GM23338 (cell line): ENCODE measurements around the gene NCS1. TPM values are rescaled to one million over a fixed set of nuclear protein-coding genes. Genes with fewer than 3 reads are reported as not detected.

Source experiments
- ATAC-seq: fragments of 200-7000 bp; cut with Tn5 transposase; 3 replicates; pipeline ENCODE4 v1.9.1; 2020
- DNase-seq: peaks from one replicate; pipeline ENCODE4 v3.0.0-alpha.2; 2015; ENCODE audit warnings: low spot score
- H2AFZ ChIP-seq: fragments of 200-600 bp; sonication (generic); 2 replicates; pipeline ENCODE4 v1.8.0; 2016; ENCODE audit warnings: antibody characterized with exemption, mild to moderate bottlenecking, moderate library complexity
- H3F3A ChIP-seq: fragments of 200-600 bp; sonication (generic); replicated peaks from 2 replicates; pipeline ENCODE4 v1.8.0; 2017; ENCODE audit warnings: antibody characterized with exemption, mixed run types, low read depth
- H3K27ac ChIP-seq: fragments of 200-600 bp; sonication (generic); 2 replicates; pipeline ENCODE4 v1.6.1; 2016; ENCODE audit warnings: low read depth
- H3K27me3 ChIP-seq: fragments of 200-600 bp; sonication (generic); 2 replicates; pipeline ENCODE4 v1.8.0; 2016; ENCODE audit warnings: mild to moderate bottlenecking, mixed run types, moderate library complexity; ENCODE audit not compliant: insufficient read depth
- H3K36me3 ChIP-seq: fragments of 200-600 bp; sonication (generic); 2 replicates; pipeline ENCODE4 v1.8.0; 2016; ENCODE audit warnings: mild to moderate bottlenecking; ENCODE audit not compliant: insufficient read depth
- H3K4me1 ChIP-seq: fragments of 200-600 bp; sonication (generic); 2 replicates; pipeline ENCODE4 v1.8.0; 2016; ENCODE audit warnings: mild to moderate bottlenecking, moderate library complexity; ENCODE audit not compliant: insufficient read depth
- H3K4me2 ChIP-seq: fragments of 200-600 bp; sonication (generic); 2 replicates; pipeline ENCODE4 v1.7.1; 2017; ENCODE audit warnings: mixed run types
- H3K4me3 ChIP-seq: fragments of 200-600 bp; sonication (generic); 2 replicates; pipeline ENCODE4 v1.6.1; 2016; ENCODE audit warnings: mixed run types
- H3K79me2 ChIP-seq: fragments of 200-600 bp; sonication (generic); replicated peaks from 2 replicates; pipeline ENCODE4 v1.8.0; 2017; ENCODE audit warnings: mild to moderate bottlenecking; ENCODE audit not compliant: insufficient read depth
- H3K9me2 ChIP-seq: fragments of 200-600 bp; sonication (generic); 2 replicates; pipeline ENCODE4 v1.8.0; 2017; ENCODE audit not compliant: insufficient read depth
- H4K20me1 ChIP-seq: fragments of 200-600 bp; sonication (generic); replicated peaks from 2 replicates; pipeline ENCODE4 v1.8.0; 2017; ENCODE audit warnings: mild to moderate bottlenecking; ENCODE audit not compliant: insufficient read depth
- H3K27ac Mint-ChIP-seq: 2 replicates; pipeline ENCODE4 v1.8.0; 2020; ENCODE audit warnings: inconsistent platforms, mild to moderate bottlenecking, moderate library complexity, mixed read lengths
- H3K27me3 Mint-ChIP-seq: 3 replicates; pipeline ENCODE4 v1.8.0; 2022; ENCODE audit warnings: low read depth, mild to moderate bottlenecking, moderate library complexity, mixed read lengths, inconsistent platforms; ENCODE audit not compliant: insufficient read depth, poor library complexity
- H3K36me3 Mint-ChIP-seq: 3 replicates; pipeline ENCODE4 v1.8.0; 2021; ENCODE audit warnings: low read depth, mild to moderate bottlenecking, inconsistent platforms, moderate library complexity, mixed read lengths
- H3K4me1 Mint-ChIP-seq: 3 replicates; pipeline ENCODE4 v1.8.0; 2020; ENCODE audit warnings: mild to moderate bottlenecking, inconsistent platforms, mixed read lengths
- H3K4me3 Mint-ChIP-seq: 3 replicates; pipeline ENCODE4 v1.8.0; 2021; ENCODE audit warnings: moderate library complexity, mild to moderate bottlenecking, inconsistent platforms, mixed read lengths
- H3K9me3 Mint-ChIP-seq: 3 replicates; pipeline ENCODE4 v1.8.0; 2020; ENCODE audit warnings: moderate library complexity, mild to moderate bottlenecking, inconsistent platforms, mixed read lengths
- CREB1 ChIP-seq: fragments of 250-450 bp; sonication (Bioruptor Pico); IDR thresholded peaks from 2 replicates; pipeline ENCODE4 v1.5.0; 2020; ENCODE audit warnings: low read depth, mild to moderate bottlenecking, moderate library complexity
- CTCF ChIP-seq, 2 experiments: fragments of 200-600 bp in 1 of 2; sonication (generic) in 1 of 2; conservative IDR thresholded peaks; 2 replicates each; pipeline versions ENCODE4 v1.5.1 to v1.6.1; 2016 to 2017; ENCODE audit warnings: antibody characterized with exemption in 2 of 2, low read depth in 2 of 2, mild to moderate bottlenecking in 2 of 2, moderate library complexity in 1 of 2
- ETS1 ChIP-seq: IDR thresholded peaks from 2 replicates; pipeline ENCODE4 v1.6.1; 2016; ENCODE audit warnings: antibody characterized with exemption
- EZH2 ChIP-seq: fragments of 200-600 bp; sonication (generic); IDR thresholded peaks from one replicate; pipeline ENCODE4 v1.8.0; 2017; ENCODE audit warnings: antibody characterized with exemption, mild to moderate bottlenecking, low read depth; ENCODE audit not compliant: unreplicated experiment
- EZH2phosphoT487 ChIP-seq: fragments of 200-600 bp; sonication (generic); IDR thresholded peaks from one replicate; pipeline ENCODE4 v1.8.1; 2018; ENCODE audit warnings: antibody characterized with exemption; ENCODE audit not compliant: unreplicated experiment
- JUNB ChIP-seq: IDR thresholded peaks from one replicate; pipeline ENCODE4 v1.6.1; 2016; ENCODE audit warnings: antibody characterized with exemption; ENCODE audit not compliant: unreplicated experiment
- NANOG ChIP-seq: IDR thresholded peaks from 2 replicates; pipeline ENCODE4 v1.6.1; 2016; ENCODE audit warnings: antibody characterized with exemption, borderline replicate concordance
- POLR2AphosphoS5 ChIP-seq: IDR thresholded peaks from 2 replicates; pipeline ENCODE4 v1.6.1; 2016; ENCODE audit warnings: antibody characterized with exemption, low read depth
- REST ChIP-seq: IDR thresholded peaks from one replicate; pipeline ENCODE4 v1.6.1; 2018; ENCODE audit warnings: antibody characterized with exemption; ENCODE audit not compliant: unreplicated experiment
- STAT1 ChIP-seq: IDR thresholded peaks from one replicate; pipeline ENCODE4 v1.6.1; 2016; ENCODE audit warnings: antibody characterized with exemption; ENCODE audit not compliant: unreplicated experiment
- ZNF114 ChIP-seq: fragments of 250-450 bp; sonication (Bioruptor Pico); IDR thresholded peaks from 2 replicates; pipeline ENCODE4 v1.5.0; 2020; ENCODE audit warnings: mild to moderate bottlenecking, moderate library complexity
- ZNF331 ChIP-seq: fragments of 250-450 bp; sonication (Bioruptor Pico); IDR thresholded peaks from 2 replicates; pipeline ENCODE4 v1.5.0; 2020; ENCODE audit warnings: low read depth, mild to moderate bottlenecking, moderate library complexity
- ZNF462 ChIP-seq: fragments of 250-450 bp; sonication (Bioruptor Pico); IDR thresholded peaks from 2 replicates; pipeline ENCODE4 v1.5.0; 2020; ENCODE audit warnings: mild to moderate bottlenecking, moderate library complexity
- polyA plus RNA-seq: library from polyadenylated mRNA; unstranded; fragments of >200 nt; fragmentation: Nextera tagmentation; extraction: Ambion mirVana; gene quantifications from 2 replicates; pipeline ENCODE4 v1.2.1, GENCODE V29; 2016
- total RNA-seq: library from RNA; depleted of rRNA; stranded (reverse); fragments of >200 nt; shearing (Covaris generic); gene quantifications from 2 replicates; pipeline ENCODE4 v1.2.3, GENCODE V29; 2014

NCS1 gene
- total and polyA plus RNA-seq, 2 experiments from 2014 or later = 8.2 to 34.3 TPM

- TF ChIP-seq EZH2phosphoT487 (no peak), CREB1 (CRISPR knock-in tag) (no peak), ZNF114 (CRISPR knock-in tag) (no peak), POLR2AphosphoS5 (no peak), JUNB (no peak), ZNF462 (CRISPR knock-in tag) (no peak), NANOG (no peak), ETS1 (no peak), REST (no peak), EZH2 (no peak), CTCF (conservative IDR thresholded peaks at IDR 0.05; ENCODE audit: low read depth in 2 of 2) (no peak), STAT1 (no peak), ZNF331 (CRISPR knock-in tag) (no peak)
- H3K4me1 Mint-ChIP-seq = peaks cover 40% of the 10 kb centered on the region
- H3K36me3 ChIP-seq = no peaks in the 10 kb centered on the region
- H3K27ac ChIP-seq = no peak overlapping the region
- H3K9me3 Mint-ChIP-seq = no peaks in the 10 kb centered on the region; the same call in 2 of the 3 replicates
- no peak overlapping the region for H2AFZ ChIP-seq
- H3K27me3 Mint-ChIP-seq = peaks cover 20% of the 10 kb centered on the region
- H4K20me1 ChIP-seq = peaks cover 16% of the 10 kb centered on the region; the same call in 1 of the 2 replicates
- no peaks in the 10 kb centered on the region for H3K27me3 ChIP-seq
- peaks cover 71% of the 10 kb centered on the region for H3K79me2 ChIP-seq
- H3K4me3 Mint-ChIP-seq = no peak overlapping the region
- no peak for ATAC-seq
- DNase-seq = no peak
- no peaks in the 10 kb centered on the region for H3K9me2 ChIP-seq
- H3K27ac Mint-ChIP-seq = no peak overlapping the region
- H3K4me3 ChIP-seq = no peak overlapping the region
- H3K4me2 ChIP-seq = no peak overlapping the region
- no peaks in the 10 kb centered on the region for H3K36me3 Mint-ChIP-seq
- peaks cover 24% of the 10 kb centered on the region; the same call in 1 of the 2 replicates for H3K4me1 ChIP-seq
- H3F3A ChIP-seq = no peaks in the 10 kb centered on the region
These were observed 15.3 kb downstream of the NCS1 start for GRCh38 chr9:130187523-130187846.
